ENCODE results near the gene SPATA16. TPM values are rescaled to one million over a fixed set of nuclear protein-coding genes. Genes with fewer than 3 reads are reported as not detected.

SPATA16 gene, protein sequence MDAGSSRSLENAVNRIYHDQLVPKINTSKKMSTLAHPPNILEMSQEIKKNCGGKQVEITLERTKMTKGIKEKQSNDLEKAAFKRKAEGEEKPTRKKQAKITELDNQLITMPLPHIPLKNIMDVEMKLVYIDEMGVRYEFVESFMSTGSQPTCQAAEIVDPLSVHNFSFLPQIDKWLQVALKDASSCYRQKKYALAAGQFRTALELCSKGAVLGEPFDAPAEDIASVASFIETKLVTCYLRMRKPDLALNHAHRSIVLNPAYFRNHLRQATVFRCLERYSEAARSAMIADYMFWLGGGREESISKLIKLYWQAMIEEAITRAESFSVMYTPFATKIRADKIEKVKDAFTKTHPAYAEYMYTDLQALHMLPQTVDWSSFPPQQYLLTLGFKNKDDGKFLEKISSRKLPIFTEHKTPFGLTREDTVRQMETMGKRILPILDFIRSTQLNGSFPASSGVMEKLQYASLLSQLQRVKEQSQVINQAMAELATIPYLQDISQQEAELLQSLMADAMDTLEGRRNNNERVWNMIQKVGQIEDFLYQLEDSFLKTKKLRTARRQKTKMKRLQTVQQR
- total RNA-seq (2016; rRNA removed; fragmentation: Illumina TruSeq; extraction: Trizol): not detected in 2 replicates
- not detected in 2 replicates for total RNA-seq (2016; cell fraction: cytosol; rRNA removed; fragmentation: Illumina TruSeq; extraction: Trizol; ENCODE audit: low read depth)
- not detected in 2 replicates for total RNA-seq (2016; cell fraction: insoluble cytoplasmic fraction; rRNA removed; fragmentation: Illumina TruSeq; extraction: Trizol)
- total RNA-seq (2016; cell fraction: membrane; rRNA removed; fragmentation: Illumina TruSeq; extraction: Trizol): not detected in 2 replicates
- not detected in 2 replicates for total RNA-seq (2016; cell fraction: nucleus; rRNA removed; fragmentation: Illumina TruSeq; extraction: Trizol)
- not detected in 2 replicates for polyA plus RNA-seq (2011; rRNA removed)
- polyA plus RNA-seq (2011; cell fraction: cytosol; rRNA removed): not detected in 2 replicates
- not detected in 2 replicates for polyA plus RNA-seq (2011; cell fraction: nucleus; rRNA removed)
- not detected in 2 replicates for polyA plus RNA-seq (2012)
- polyA plus RNA-seq (2016; cell fraction: cytosol; fragmentation: Illumina TruSeq; extraction: Trizol; ENCODE audit: low read depth): not detected in 2 replicates
- not detected in 2 replicates for polyA plus RNA-seq (2016; cell fraction: insoluble cytoplasmic fraction; fragmentation: Illumina TruSeq; extraction: Trizol; ENCODE audit: low read depth)
- not detected in 2 replicates for polyA plus RNA-seq (2016; cell fraction: membrane; fragmentation: Illumina TruSeq; extraction: Trizol; ENCODE audit: low read depth)
- polyA plus RNA-seq (2016; cell fraction: nucleus; fragmentation: Illumina TruSeq; extraction: Trizol; ENCODE audit: insufficient read depth, low read depth): not detected in 2 replicates
- not detected in 2 replicates for polyA minus RNA-seq (2011; rRNA and poly(A)+ RNA removed; ENCODE audit: low replicate concordance)
- polyA minus RNA-seq (2011; cell fraction: cytosol; rRNA and poly(A)+ RNA removed): not detected in 2 replicates
- not detected in 2 replicates for polyA minus RNA-seq (2011; cell fraction: nucleus; rRNA and poly(A)+ RNA removed)
- not detected for Bru-seq, nascent RNA
- BruChase-seq, experiment 1, labeled RNA remaining after a 6-hour chase: not detected
- not detected for BruChase-seq, experiment 2, labeled RNA remaining after a 2-hour chase
- long read RNA-seq, experiment 1: 0 reads
- long read RNA-seq, experiment 2: 0 reads

DNA sequence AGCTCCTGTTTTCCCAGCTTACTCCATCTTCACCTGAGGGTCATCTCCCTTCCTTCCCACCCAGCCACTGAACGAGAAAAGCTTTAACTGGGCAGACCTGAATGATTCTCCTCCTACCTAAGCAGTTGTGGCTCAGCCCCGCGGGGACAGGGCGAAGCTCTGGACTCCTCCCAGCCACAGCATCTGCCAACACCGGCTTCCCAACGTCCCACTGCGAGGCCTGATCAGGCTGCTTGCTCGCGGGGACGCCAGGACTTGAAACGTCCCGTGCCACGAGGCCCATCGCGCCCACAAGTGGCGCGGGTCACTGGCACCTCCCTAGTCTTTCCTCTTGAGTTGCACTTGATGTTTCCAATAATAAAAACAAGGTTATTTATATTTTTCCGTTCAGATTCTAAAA is at the start of gene SPATA16:
TSS of gene SPATA16 (minus strand) at position 250 of the 400 bp plus-strand sequence. CDS start 23,504 bp downstream, outside the sequence.
- Histone ChIP-seq H3K9ac (ENCODE audit: insufficient read depth, low read depth, low read length) (no peak within 1 kb of the TSS), H3K36me3 (replicated peaks in 1 of 2; ENCODE audit: control insufficient read depth in 1 of 2, insufficient read depth in 2 of 2, low read length in 2 of 2) (no peaks in the 10 kb centered on the region), H3K27me3 (ENCODE audit: control insufficient read depth in 1 of 2, insufficient read depth in 2 of 2, low read length in 2 of 2) (no peaks in the 10 kb centered on the region), H3K27ac (ENCODE audit: extremely low read length, insufficient read depth, low read length) (no peak within 1 kb of the TSS), H3K4me1 (ENCODE audit: insufficient read depth, low read length) (no peaks in the 10 kb centered on the region), H4K20me1 (ENCODE audit: insufficient read depth, low read length) (no peaks in the 10 kb centered on the region), H3K4me2 (ENCODE audit: low read depth, low read length) (no peak within 1 kb of the TSS), H2AFZ (ENCODE audit: low read length) (no peak within 1 kb of the TSS), H3K79me2 (ENCODE audit: insufficient read depth, low read length) (no peaks in the 10 kb centered on the region), H3K4me3 (replicated peaks in 1 of 3; ENCODE audit: insufficient read depth in 1 of 3, low read depth in 2 of 3, low read length in 3 of 3) (no peak within 1 kb of the TSS), H3K9me3 (ENCODE audit: low read length) (no peaks in the 10 kb centered on the region)
- ChIA-PET POLR2A (no interaction called here), CTCF (ENCODE audit: low intra/inter-chr PET ratio, low total read pairs) (no interaction called here)
- in situ Hi-C loops (cut with HindIII; ENCODE audit: extremely low pct_ligation_motif_present, low pct_unique_long_range_greater_than_20kb): no loop called here
- WGBS (ENCODE audit: low lambda C conversion rate): 42% methylated on average over 14 of the region's 18 CpGs
- TF ChIP-seq ZFP36L1 (CRISPR knock-in tag; IDR thresholded peaks at IDR 0.05) (no peak), ZFP36 (IDR thresholded peaks at IDR 0.05; ENCODE audit: borderline replicate concordance, low read depth, low read length, partially characterized antibody) (no peak), BCL6 (CRISPR knock-in tag; IDR thresholded peaks at IDR 0.05) (no peak), ZNF83 (CRISPR knock-in tag; IDR thresholded peaks at IDR 0.05; ENCODE audit: borderline replicate concordance) (no peak), KDM4B (CRISPR knock-in tag; IDR thresholded peaks at IDR 0.05) (no peak), ZNF776 (CRISPR knock-in tag; IDR thresholded peaks at IDR 0.05) (no peak), CBX2 (IDR thresholded peaks at IDR 0.05; ENCODE audit: low read depth, low read length) (no peak), CBX2 (CRISPR knock-in tag; IDR thresholded peaks at IDR 0.05; ENCODE audit: low read depth) (no peak), U2AF2 (IDR thresholded peaks at IDR 0.05; ENCODE audit: low read depth, low read length) (no peak)
- TF ChIP-seq, protein P1, sequence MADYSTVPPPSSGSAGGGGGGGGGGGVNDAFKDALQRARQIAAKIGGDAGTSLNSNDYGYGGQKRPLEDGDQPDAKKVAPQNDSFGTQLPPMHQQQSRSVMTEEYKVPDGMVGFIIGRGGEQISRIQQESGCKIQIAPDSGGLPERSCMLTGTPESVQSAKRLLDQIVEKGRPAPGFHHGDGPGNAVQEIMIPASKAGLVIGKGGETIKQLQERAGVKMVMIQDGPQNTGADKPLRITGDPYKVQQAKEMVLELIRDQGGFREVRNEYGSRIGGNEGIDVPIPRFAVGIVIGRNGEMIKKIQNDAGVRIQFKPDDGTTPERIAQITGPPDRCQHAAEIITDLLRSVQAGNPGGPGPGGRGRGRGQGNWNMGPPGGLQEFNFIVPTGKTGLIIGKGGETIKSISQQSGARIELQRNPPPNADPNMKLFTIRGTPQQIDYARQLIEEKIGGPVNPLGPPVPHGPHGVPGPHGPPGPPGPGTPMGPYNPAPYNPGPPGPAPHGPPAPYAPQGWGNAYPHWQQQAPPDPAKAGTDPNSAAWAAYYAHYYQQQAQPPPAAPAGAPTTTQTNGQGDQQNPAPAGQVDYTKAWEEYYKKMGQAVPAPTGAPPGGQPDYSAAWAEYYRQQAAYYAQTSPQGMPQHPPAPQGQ (CRISPR knock-in tag; IDR thresholded peaks at IDR 0.05; ENCODE audit: borderline replicate concordance): no peak
- TF ChIP-seq, protein P2, sequence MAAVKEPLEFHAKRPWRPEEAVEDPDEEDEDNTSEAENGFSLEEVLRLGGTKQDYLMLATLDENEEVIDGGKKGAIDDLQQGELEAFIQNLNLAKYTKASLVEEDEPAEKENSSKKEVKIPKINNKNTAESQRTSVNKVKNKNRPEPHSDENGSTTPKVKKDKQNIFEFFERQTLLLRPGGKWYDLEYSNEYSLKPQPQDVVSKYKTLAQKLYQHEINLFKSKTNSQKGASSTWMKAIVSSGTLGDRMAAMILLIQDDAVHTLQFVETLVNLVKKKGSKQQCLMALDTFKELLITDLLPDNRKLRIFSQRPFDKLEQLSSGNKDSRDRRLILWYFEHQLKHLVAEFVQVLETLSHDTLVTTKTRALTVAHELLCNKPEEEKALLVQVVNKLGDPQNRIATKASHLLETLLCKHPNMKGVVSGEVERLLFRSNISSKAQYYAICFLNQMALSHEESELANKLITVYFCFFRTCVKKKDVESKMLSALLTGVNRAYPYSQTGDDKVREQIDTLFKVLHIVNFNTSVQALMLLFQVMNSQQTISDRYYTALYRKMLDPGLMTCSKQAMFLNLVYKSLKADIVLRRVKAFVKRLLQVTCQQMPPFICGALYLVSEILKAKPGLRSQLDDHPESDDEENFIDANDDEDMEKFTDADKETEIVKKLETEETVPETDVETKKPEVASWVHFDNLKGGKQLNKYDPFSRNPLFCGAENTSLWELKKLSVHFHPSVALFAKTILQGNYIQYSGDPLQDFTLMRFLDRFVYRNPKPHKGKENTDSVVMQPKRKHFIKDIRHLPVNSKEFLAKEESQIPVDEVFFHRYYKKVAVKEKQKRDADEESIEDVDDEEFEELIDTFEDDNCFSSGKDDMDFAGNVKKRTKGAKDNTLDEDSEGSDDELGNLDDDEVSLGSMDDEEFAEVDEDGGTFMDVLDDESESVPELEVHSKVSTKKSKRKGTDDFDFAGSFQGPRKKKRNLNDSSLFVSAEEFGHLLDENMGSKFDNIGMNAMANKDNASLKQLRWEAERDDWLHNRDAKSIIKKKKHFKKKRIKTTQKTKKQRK (IDR thresholded peaks at IDR 0.05; ENCODE audit: low read length): no peak
- FAIRE-seq (no peak), DNase-seq (ENCODE audit: low spot score) (no peak), ATAC-seq (no peak)
- no TSS peak for BruUV-seq (replicated peaks)
- intact Hi-C loops (cut with micrococcal nuclease; ENCODE audit: unreplicated experiment): no loop called here
